Rectal smooth muscle tissue (tissue), 1 donor: ENCODE measurements around the gene PPT2.

ENCODE experiments used
- H3K27ac ChIP-seq: one replicate; pipeline ENCODE4 v1.7.0; 2013; ENCODE audit warnings: low read depth, low read length, inconsistent platforms
- H3K27me3 ChIP-seq: one replicate; pipeline ENCODE4 v1.7.0; 2013; ENCODE audit warnings: low read length; ENCODE audit not compliant: control insufficient read depth, insufficient read depth
- H3K36me3 ChIP-seq: one replicate; pipeline ENCODE4 v1.7.0; 2013; ENCODE audit warnings: low read length; ENCODE audit not compliant: control insufficient read depth, insufficient read depth
- H3K4me1 ChIP-seq: one replicate; pipeline ENCODE4 v1.7.0; 2013; ENCODE audit warnings: low read length; ENCODE audit not compliant: control insufficient read depth, insufficient read depth
- H3K4me3 ChIP-seq: one replicate; pipeline ENCODE4 v1.7.0; 2013; ENCODE audit warnings: low read length
- H3K9ac ChIP-seq: one replicate; pipeline ENCODE4 v1.7.0; 2013; ENCODE audit warnings: low read length

Gene PPT2

DNA sequence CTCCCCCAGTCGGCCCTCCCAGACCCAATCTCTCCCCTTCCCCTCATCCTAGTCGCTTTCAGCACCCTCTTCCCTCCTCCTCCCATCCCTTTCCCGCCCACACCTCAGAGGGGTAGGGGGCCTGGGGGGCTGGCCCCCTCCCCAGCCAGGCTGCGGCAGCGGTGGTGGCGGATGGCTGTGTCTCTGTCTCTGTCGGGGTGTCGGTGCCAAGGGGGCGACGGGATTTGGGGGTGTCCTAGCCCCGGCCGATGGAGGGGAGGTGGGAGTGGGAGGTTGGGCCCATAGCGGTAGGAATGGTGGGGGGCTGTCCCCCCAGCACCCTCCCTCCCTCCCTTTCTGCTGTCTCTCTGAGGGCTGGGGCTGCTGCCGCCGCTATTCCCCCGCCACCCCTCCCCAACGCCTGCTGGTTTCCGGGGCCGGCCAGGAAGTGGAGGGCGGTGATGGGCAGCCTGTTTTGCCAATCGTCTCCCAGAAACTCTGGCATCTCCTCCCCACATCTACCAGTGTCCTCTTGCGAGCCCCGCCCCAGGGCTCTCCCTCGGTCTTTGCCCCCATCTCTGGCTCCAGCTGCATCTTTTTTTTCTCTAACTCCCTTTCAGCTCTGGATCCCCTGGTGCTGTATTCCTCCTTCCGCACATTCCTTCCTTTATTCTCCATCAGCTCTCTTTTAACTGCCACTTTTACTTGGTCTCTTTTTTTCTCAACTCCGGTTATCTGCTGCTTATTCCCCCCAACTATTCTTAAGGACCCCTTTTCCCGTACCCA is 22.0 kb downstream of the PPT2 start, which contains the start of gene AGPAT1:
AGPAT1 (minus strand) TSS at position 374 of the 765 bp plus-strand sequence. CDS start 4,588 bp downstream, outside the sequence.
- Histone ChIP-seq H3K4me3 (peak within 1 kb of the TSS; percentile 94), H3K4me1 (peaks cover 27% of the 10 kb centered on the region), H3K27me3 (no peaks in the 10 kb centered on the region), H3K27ac (peak within 1 kb of the TSS; percentile 99), H3K9ac (peak within 1 kb of the TSS; percentile 83), H3K36me3 (peaks cover 11% of the 10 kb centered on the region)

DNA sequence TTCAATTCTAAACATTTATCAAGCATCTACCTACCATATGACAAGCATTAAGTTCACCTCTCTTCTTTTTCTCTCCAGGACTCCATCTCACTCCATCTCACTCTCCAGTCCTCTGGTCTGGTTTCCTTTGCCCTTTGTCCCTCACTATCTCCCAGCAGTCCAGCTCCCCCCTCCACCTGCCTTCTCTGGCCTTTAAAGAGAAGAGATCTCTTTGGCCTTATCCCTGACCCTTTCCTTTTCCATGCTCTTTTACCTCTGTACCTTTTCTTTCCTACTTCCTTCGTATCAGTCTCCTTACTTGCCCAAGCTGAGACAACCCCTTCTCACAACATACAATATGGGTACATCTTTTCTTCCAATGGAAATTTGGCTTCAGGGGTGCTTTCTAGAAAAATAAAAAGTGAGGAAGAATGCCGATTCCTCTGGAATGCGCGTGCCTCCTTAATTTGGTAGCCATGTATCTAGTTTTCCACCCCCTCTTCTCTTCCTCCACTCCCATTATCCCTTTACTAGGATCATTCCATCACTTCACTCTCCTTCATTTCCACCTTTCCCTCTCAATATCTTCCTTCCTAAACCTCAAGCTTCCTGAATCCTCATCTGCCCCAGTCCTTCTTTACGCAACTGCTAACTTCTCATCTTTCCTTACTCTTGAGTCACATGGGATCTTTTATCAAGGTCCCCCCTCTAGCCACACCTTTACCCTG is 22.7 kb downstream of the PPT2 start:
- peak overlapping the region; percentile 91 for H3K4me3 ChIP-seq
- H3K9ac ChIP-seq, result peak overlapping the region; percentile 76
- peak overlapping the region; percentile 99 for H3K27ac ChIP-seq
- H3K27me3 ChIP-seq, result no peaks in the 10 kb centered on the region
- H3K4me1 ChIP-seq, result peaks cover 27% of the 10 kb centered on the region
- peaks cover 11% of the 10 kb centered on the region for H3K36me3 ChIP-seq

DNA sequence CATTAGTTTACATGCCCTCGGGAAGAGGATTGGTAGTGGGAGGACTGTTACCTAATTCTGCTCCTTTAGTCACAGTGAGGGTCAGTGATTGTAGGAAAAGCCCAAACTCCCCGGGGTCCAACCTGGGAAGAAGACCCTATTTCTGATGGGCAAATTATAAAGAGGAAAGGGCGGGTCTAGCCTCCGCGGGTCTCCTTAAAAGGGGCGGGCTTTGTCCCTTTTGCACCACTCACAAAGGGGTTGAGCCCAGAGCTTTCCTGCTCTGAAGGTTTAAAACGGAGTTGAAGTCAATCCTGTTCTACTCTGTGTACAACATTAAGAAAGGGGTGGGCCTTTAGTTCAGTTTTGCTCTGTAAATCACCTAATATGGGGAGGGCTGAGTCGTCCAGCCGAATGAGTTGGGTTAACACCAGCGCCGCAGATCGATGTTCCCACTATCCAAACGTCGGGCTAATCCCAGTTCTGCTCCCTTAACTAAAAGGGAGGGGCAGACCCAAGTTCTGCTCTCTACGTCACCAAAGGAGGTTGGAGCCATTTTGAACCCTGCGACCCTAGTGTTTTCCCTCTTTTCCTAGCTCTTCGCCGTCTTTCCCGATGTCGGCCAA is 23.3 kb downstream of the PPT2 start:
- Histone ChIP-seq H3K9ac (peak overlapping the region; percentile 76), H3K36me3 (peaks cover 11% of the 10 kb centered on the region), H3K27ac (peak overlapping the region; percentile 99), H3K4me3 (peak overlapping the region; percentile 91), H3K4me1 (peaks cover 27% of the 10 kb centered on the region), H3K27me3 (no peaks in the 10 kb centered on the region)

DNA sequence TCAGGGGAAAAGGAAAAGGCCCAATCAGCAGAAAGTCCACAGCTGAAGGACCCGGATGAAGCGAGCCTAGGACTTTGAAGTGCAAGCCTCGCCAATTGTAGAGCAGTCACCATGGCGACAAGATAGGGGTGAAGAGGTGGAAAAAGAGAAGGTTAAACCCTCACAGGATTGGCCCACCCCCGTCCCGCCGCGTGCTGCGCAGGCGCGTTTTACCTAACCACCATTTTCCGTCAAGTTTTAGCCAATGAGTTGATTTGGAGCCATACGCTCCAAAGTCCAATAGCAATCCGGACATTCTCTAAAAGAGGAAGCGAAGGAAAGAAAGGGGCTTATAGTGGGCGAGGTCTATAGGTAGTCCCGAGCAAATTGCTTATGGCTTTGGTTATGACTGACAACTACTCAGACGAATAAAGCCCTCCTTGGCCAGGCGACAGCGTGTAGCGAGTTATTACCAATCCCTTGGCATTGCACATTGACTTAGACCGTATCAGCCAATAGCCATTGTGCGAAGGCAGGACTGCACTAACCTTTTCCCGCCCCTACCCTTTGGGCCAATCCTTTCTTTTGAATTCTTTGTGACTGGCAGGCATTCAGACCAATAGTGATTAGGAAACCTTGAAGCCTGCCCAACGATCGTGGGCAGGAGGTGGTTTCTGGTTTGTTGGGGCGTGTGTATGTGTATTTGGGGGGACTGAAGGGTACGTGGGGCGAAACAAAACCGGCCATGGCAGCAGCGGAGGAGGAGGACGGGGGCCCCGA is 24.0 kb downstream of the PPT2 start, which contains the start of gene RNF5:
RNF5 (plus strand) TSS at position 618 of the 759 bp plus-strand sequence; CDS start at position 725, 107 bp downstream.
- peaks cover 27% of the 10 kb centered on the region for H3K4me1 ChIP-seq
- peak within 1 kb of the TSS; percentile 76 for H3K9ac ChIP-seq
- H3K36me3 ChIP-seq, result peaks cover 13% of the 10 kb centered on the region
- no peaks in the 10 kb centered on the region for H3K27me3 ChIP-seq
- peak within 1 kb of the TSS; percentile 99 for H3K27ac ChIP-seq
- H3K4me3 ChIP-seq, result peak within 1 kb of the TSS; percentile 91

DNA sequence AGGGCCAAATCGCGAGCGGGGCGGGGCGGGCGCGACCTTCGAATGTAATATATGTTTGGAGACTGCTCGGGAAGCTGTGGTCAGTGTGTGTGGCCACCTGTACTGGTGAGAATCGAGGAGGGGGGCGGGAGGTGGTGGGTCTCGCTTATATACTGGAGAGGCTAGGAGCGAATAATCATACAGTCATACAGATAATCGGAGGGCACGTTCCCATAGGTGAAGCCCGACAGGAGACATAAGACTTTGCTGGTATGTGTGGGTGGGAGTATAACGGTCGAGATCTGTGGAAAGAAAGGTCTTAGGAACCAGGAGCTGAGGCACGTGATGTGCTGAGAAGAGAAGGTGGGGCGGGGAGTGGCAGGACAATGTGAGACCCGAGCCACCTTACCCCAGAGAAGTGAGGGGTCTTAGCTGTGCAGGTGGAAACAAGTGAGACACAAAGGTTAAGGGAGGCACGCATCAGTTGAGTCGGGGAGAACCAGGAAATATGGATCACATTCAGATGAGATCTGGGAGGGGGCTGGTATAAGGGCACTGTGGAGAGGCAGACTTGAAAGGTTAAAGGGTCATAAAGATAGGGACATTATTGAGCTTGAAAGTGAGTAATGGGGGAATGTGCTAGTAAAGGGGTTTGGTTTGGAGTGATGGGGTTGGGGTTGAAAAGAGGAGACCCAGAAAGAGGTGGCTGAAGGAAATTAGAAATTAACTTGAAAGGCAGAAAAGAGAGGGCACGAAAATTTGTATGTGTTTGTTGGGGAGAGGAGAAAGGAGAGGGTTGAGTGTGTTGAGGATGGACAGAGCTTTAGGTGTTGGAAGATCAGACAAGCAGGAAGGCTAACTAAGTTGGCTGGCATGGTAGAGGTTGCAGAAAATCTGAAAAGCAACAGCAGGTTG is 24.9 kb downstream of the PPT2 start:
- Histone ChIP-seq H3K27ac (peak overlapping the region; percentile 99), H3K27me3 (no peaks in the 10 kb centered on the region), H3K9ac (peak overlapping the region; percentile 41), H3K4me3 (peak overlapping the region; percentile 91), H3K4me1 (peaks cover 27% of the 10 kb centered on the region), H3K36me3 (peaks cover 19% of the 10 kb centered on the region)

DNA sequence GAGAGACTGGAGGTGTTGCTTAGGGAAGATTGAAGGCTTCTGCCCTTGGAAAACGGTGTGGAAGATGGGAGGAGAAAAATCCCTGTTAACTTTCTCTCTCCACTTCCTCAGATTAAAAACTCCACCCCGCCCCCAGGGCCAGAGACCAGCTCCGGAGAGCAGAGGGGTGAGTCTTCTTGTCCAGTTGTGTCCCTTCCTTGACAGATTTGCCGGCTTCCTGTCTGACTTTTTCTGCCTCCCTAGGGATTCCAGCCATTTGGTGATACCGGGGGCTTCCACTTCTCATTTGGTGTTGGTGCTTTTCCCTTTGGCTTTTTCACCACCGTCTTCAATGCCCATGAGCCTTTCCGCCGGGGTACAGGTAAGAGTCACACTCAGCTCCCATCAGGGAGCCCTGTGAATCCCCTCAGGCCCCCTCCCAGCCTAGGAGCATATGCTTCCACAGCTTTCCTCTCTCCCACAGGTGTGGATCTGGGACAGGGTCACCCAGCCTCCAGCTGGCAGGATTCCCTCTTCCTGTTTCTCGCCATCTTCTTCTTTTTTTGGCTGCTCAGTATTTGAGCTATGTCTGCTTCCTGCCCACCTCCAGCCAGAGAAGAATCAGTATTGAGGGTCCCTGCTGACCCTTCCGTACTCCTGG is 25.9 kb downstream of the PPT2 start:
- Histone ChIP-seq H3K4me1 (peaks cover 23% of the 10 kb centered on the region), H3K36me3 (peaks cover 19% of the 10 kb centered on the region), H3K9ac (no peak overlapping the region), H3K4me3 (no peak overlapping the region), H3K27me3 (no peaks in the 10 kb centered on the region), H3K27ac (no peak overlapping the region)

DNA sequence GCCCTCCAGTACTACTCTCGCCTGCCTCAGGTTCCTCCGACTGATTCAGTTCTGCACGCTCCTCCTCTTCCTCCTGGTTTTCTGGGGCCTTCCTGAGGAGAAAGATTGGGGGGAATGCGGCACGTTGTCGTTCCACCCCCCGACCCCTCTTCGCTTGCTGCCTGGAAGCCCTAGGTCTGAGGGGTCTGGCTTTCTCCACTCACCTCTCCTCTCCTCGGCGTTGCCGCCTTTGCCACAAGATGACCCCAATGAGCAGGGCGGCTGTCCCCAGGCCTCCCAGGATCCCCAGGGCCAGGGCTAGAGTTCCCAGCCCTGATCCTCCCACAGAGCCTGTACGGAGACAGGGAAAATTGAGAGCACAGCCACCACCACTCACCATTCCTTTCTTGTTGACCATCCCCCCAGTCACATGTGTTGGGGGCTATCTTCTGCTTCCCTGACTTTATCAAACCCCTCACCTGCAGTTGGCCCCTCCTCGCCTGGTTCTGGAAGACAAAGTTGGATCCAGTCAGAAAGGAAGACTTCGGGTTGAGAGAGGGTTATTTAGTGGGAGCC is 27.3 kb downstream of the PPT2 start:
- H3K4me3 ChIP-seq, result no peak overlapping the region
- H3K27ac ChIP-seq, result peak overlapping the region; percentile 23
- H3K27me3 ChIP-seq, result no peaks in the 10 kb centered on the region
- H3K9ac ChIP-seq, result no peak overlapping the region
- peaks cover 20% of the 10 kb centered on the region for H3K4me1 ChIP-seq
- H3K36me3 ChIP-seq, result peaks cover 19% of the 10 kb centered on the region

DNA sequence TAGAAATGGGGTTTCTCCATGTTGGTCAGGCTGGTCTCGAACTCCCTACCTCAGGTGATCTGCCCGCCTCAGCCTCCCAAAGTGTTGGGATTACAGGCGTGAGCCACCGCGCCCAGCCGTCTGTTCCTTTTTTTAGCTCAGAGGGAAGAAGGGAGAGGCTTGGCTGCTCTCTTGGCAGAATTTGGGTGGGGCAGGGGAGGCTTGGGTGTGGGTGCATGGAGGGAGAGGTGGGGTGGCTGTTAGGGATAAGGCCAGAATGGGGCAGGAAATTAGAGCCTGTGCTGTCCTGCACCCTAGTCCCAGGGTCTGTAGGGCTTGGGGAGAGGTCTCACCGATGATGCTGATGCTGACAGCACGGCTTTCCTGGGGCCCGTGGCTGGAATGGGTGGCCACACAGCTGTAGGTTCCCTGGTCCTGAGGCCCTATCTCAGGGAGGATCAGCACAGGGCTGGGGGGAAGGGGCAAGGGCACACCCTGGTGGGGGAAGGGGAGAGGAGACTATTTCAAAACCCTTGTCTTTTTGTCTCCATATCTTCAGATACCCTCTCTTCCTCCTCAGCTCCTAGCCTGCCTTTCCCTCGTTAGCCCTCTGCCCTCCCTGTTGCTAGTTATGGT is 28.1 kb downstream of the PPT2 start:
- Histone ChIP-seq H3K9ac (no peak overlapping the region), H3K36me3 (peaks cover 19% of the 10 kb centered on the region), H3K4me1 (peaks cover 16% of the 10 kb centered on the region), H3K27me3 (no peaks in the 10 kb centered on the region), H3K27ac (no peak overlapping the region), H3K4me3 (no peak overlapping the region)

DNA sequence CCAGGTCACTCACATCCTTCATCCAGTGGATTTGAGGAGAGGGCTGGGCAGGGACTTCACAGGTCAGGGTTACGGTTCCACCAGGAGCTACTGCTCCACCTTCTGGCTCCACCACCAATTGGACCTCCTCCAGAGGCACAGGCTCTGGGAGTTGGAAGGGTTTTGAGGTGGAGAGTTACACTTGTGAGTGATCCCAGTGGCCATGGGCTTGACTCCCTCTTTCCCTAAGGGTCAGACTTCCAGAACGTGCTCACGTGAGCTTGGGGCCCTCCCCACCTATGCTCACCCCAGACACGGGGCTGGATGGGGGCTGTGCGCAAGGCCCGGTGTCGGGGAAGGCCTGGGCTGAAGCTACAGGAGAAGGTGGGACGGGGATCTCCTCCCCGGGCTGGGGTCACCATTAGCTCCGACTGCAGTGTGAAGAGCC is 28.6 kb downstream of the PPT2 start:
- Histone ChIP-seq H3K4me1 (peaks cover 14% of the 10 kb centered on the region), H3K27ac (no peak overlapping the region), H3K9ac (no peak overlapping the region), H3K27me3 (no peaks in the 10 kb centered on the region), H3K36me3 (peaks cover 19% of the 10 kb centered on the region), H3K4me3 (no peak overlapping the region)

DNA sequence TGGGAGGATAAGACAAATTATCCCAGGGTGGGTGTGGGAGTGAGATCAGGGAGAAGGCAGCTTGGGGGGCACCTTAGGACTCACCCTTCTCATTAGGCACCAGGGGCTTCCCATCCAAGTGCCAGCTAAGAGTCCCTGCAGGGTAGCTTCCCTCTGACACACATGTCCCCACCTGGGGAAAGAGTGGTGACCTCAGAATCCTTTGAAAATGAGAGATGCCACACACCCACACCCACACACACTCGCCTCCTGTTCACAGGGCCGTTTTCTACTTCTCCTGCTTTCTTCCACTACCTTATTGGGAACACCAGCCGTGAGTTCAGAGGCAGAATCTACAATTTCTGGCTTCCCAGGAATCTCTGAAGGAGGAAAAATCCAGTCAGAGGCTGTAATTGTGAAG is 29.1 kb downstream of the PPT2 start:
- H3K9ac ChIP-seq, result no peak overlapping the region
- H3K36me3 ChIP-seq, result peaks cover 21% of the 10 kb centered on the region

More for the DNA sequence above, 29.1 kb downstream of the PPT2 start:
- Histone ChIP-seq H3K27me3 (no peaks in the 10 kb centered on the region), H3K27ac (no peak overlapping the region), H3K4me3 (no peak overlapping the region), H3K4me1 (peaks cover 14% of the 10 kb centered on the region)
